GM19455 (cell line): ENCODE results near the gene ATP6V0A4.
"Not testable (repeated sequence)": the region's sequence is repeated elsewhere in the genome, so short reads cannot be mapped to it uniquely, and the experiment has no call there.

Source experiments
- ATAC-seq: cut with Tn5 transposase; IDR thresholded peaks from one replicate; pipeline ENCODE4 v1.9.1; 2021; ENCODE audit not compliant: unreplicated experiment

The ATP6V0A4 gene

GRCh38 chr7:138804618-138805017, 6.6 kb upstream of the ATP6V0A4 start:
- no peak for ATAC-seq

- no peak for ATAC-seq
These were observed 4.7 kb upstream of the ATP6V0A4 start for GRCh38 chr7:138802706-138803105.

GRCh38 chr7:138801256-138801655, 3.3 kb upstream of the ATP6V0A4 start:
- ATAC-seq, result no peak

GRCh38 chr7:138799336-138800000, 1.5 kb upstream of the ATP6V0A4 start:
- ATAC-seq, result no peak

- no peak for ATAC-seq
These were observed 840 bp upstream of the ATP6V0A4 start for GRCh38 chr7:138798836-138799235.

- ATAC-seq, result not testable (repeated sequence)
These were observed 950 bp downstream of the ATP6V0A4 start for GRCh38 chr7:138797046-138797445.

GRCh38 chr7:138796038-138796615, 1.9 kb downstream of the ATP6V0A4 start:
- no peak for ATAC-seq

- no peak for ATAC-seq
These were observed 12.2 kb downstream of the ATP6V0A4 start for GRCh38 chr7:138785587-138786437.

GRCh38 chr7:138784692-138785091, 13.3 kb downstream of the ATP6V0A4 start:
- no peak for ATAC-seq

GRCh38 chr7:138781004-138781403, 17.0 kb downstream of the ATP6V0A4 start:
- ATAC-seq, result no peak

GRCh38 chr7:138776166-138776833, 21.7 kb downstream of the ATP6V0A4 start:
- ATAC-seq, result no peak

- ATAC-seq, result no peak
These were observed 24.2 kb downstream of the ATP6V0A4 start for GRCh38 chr7:138773817-138774216.

- no peak for ATAC-seq
These were observed 24.8 kb downstream of the ATP6V0A4 start for GRCh38 chr7:138773176-138773575.

GRCh38 chr7:138770904-138771303, 27.1 kb downstream of the ATP6V0A4 start:
- no peak for ATAC-seq

- ATAC-seq, result no peak
These were observed 29.8 kb downstream of the ATP6V0A4 start for GRCh38 chr7:138768241-138768640.

- no peak for ATAC-seq
These were observed 41.3 kb downstream of the ATP6V0A4 start for GRCh38 chr7:138756591-138757242.

GRCh38 chr7:138755842-138756590, 42.0 kb downstream of the ATP6V0A4 start:
- ATAC-seq, result no peak

- ATAC-seq, result no peak
These were observed 42.7 kb downstream of the ATP6V0A4 start for GRCh38 chr7:138755331-138755747.

- no peak for ATAC-seq
These were observed 44.4 kb downstream of the ATP6V0A4 start for GRCh38 chr7:138753610-138754009.

GRCh38 chr7:138753150-138753518, 44.9 kb downstream of the ATP6V0A4 start:
- ATAC-seq, result no peak
